WERI-Rb-1 (cell line): ENCODE measurements around the gene TMEM161A.

Source experiments
- DNase-seq: peaks from one replicate; pipeline ENCODE4 v3.0.0-alpha.2; 2020
- H3K27ac ChIP-seq: fragments of 250-450 bp; sonication (Bioruptor Pico); 2 replicates; pipeline ENCODE4 v1.5.1; 2020; ENCODE audit warnings: mild to moderate bottlenecking, moderate library complexity
- H3K27me3 ChIP-seq: fragments of 250-450 bp; sonication (Bioruptor Pico); 2 replicates; pipeline ENCODE4 v1.5.1; 2021; ENCODE audit warnings: mild to moderate bottlenecking, low read depth, moderate library complexity; ENCODE audit not compliant: insufficient read depth, severe bottlenecking
- H3K36me3 ChIP-seq: fragments of 250-450 bp; sonication (Bioruptor Pico); 2 replicates; pipeline ENCODE4 v1.5.1; 2020; ENCODE audit warnings: mild to moderate bottlenecking, moderate library complexity
- H3K4me3 ChIP-seq: 2 replicates; pipeline ENCODE4 v1.5.1; 2011; ENCODE audit warnings: low read depth, mild to moderate bottlenecking, control low read depth, low read length
- H3K9me3 ChIP-seq: fragments of 250-450 bp; sonication (Bioruptor Pico); 2 replicates; pipeline ENCODE4 v1.5.1; 2021; ENCODE audit warnings: mild to moderate bottlenecking, moderate library complexity; ENCODE audit not compliant: severe bottlenecking
- CTCF ChIP-seq: IDR thresholded peaks from 2 replicates; pipeline ENCODE4 v1.5.1; 2011; ENCODE audit warnings: low read depth, mild to moderate bottlenecking, control low read depth, inconsistent platforms, low read length

The TMEM161A gene

DNA sequence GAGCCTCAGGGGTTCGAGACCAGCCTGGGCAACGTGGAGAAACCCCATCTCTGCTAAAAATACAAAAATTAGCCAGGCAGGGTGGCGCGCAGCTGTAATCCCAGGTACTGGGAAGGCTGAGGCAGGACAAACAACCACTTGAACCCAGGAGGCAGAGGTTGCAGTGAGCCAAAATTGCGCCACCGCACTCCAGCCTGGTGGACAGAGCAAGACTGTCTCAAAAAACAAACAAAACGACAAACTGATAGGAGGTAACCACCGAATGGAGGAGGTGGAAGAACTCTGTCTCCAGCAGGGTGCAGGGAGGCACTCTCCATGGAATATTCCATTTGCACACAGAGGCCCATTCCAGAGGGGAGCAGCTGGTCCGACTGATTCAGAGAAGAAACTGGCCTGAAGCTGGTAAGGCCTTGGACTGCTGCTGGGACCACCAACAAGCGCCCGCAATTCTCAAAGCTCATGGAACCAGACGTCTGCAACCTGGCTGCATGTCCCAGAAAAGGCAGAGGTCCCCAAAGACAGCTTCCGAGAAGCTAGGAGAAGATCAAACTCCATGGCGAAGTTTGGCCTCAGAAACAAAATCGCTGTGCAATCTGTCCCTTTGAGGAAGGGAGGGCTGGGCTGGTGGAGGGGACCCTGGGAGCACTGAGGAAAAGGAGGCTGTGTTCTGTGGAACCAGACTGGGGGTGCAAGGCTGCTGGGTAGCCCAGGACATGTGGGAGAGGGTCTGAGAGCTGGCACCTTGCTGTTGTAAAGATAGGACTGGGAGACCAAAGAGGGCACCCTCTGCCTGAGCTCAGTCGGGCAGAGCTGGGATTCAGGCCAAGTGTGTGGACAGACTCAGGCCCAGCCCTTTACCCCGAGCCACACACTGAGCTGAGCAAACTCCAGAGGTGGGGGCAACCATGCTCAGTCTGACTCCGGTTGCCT, 39.3 kb downstream of the TMEM161A start:
- TF ChIP-seq CTCF, result no peak
- H3K27me3 ChIP-seq, result no peaks in the 10 kb centered on the region
- H3K36me3 ChIP-seq, result no peaks in the 10 kb centered on the region; the same call in 1 of the 2 replicates
- H3K9me3 ChIP-seq, result no peaks in the 10 kb centered on the region
- H3K27ac ChIP-seq, result no peak overlapping the region
- no peak for DNase-seq
- no peak overlapping the region for H3K4me3 ChIP-seq

GRCh38 chr19:19098084-19098702, 40.1 kb downstream of the TMEM161A start:
- Histone ChIP-seq H3K36me3 (no peaks in the 10 kb centered on the region; the same call in 1 of the 2 replicates), H3K27me3 (no peaks in the 10 kb centered on the region), H3K4me3 (no peak overlapping the region), H3K27ac (no peak overlapping the region), H3K9me3 (no peaks in the 10 kb centered on the region)
- TF ChIP-seq CTCF, result no peak
- DNase-seq, result no peak

DNA sequence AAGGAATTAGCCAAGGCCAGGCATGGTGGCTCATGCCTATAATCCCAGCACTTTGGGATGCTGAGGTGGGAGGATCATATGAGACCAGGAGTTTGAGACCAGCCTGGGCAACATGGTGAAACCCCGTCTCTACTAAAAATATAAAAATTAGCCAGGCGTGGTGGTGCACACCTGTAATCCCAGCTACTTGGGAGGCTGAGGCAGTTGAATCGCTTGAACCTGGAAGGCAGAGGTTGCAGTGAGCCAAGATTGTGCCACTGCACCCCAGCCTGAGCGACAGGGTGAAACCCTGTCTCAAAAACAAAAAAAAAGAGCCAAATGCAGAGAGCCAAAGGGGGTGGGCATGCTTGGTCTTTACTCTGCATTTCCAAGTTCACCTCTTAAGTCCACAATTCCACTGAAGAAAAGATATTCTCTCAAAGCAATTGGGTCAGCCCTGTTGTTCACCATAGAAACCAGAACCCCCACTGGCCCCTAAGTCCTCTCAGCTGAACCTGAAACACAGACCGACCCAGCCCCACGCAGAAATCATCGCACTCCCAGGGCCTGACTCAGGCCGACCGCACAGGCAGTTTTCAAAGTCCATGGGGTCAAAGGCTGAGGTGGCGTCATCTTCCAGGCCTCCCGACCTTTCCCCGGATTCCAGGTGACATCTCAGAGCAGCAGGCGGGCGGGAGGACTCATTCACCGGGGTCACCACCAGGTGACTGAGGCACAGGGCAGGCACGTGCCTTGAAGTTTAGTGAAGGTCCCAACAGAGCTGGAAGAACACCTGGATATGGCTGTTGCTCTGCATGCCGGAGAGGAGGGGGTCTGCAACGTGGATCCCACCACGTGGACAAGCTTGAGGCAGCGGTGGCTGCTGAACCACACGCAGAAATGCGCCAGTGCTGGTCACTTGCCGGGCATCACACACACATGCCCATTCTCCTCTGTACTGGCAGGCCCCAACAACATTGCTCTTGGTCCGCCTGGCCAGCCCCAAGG, 41.3 kb downstream of the TMEM161A start:
- H3K9me3 ChIP-seq, result no peaks in the 10 kb centered on the region
- TF ChIP-seq CTCF, result no peak
- DNase-seq, result no peak
- no peaks in the 10 kb centered on the region for H3K27me3 ChIP-seq
- no peak overlapping the region for H3K27ac ChIP-seq
- H3K36me3 ChIP-seq, result no peaks in the 10 kb centered on the region; the same call in 1 of the 2 replicates
- H3K4me3 ChIP-seq, result no peak overlapping the region

- Histone ChIP-seq H3K27ac (no peak overlapping the region), H3K4me3 (no peak overlapping the region), H3K27me3 (no peaks in the 10 kb centered on the region), H3K9me3 (no peaks in the 10 kb centered on the region), H3K36me3 (no peaks in the 10 kb centered on the region; the same call in 1 of the 2 replicates)
- no peak for DNase-seq
- no peak for TF ChIP-seq CTCF
Measured at GRCh38 chr19:19095691-19096090, 42.6 kb downstream of the TMEM161A start.

DNA sequence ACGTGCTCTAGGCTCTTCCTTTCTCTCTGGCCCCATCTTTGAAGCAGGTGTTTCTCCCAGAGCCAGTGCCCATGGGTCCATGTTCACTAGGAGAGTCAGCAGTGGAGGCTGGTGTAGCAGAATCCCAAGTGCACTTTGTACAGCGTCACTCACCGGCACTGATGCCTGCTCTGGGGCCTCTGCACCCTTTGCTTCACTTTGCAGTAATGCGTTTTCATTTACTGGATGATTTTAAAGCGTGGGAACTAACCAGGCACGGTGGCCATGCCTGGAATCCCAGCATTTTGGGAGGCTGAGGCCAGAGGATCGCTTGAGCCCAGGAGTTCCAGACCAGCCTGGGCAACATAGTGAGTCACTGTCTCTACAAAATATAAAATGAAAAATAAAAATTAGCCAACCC, 43.8 kb downstream of the TMEM161A start:
- Histone ChIP-seq H3K27ac (no peak overlapping the region), H3K27me3 (no peaks in the 10 kb centered on the region), H3K9me3 (no peaks in the 10 kb centered on the region), H3K4me3 (no peak overlapping the region), H3K36me3 (no peaks in the 10 kb centered on the region; the same call in 1 of the 2 replicates)
- DNase-seq, result no peak
- no peak for TF ChIP-seq CTCF
